Esophagus squamous epithelium (tissue), 5 donors: Measurements from ENCODE around the gene INO80E. TPM values are rescaled to one million over a fixed set of nuclear protein-coding genes. Genes with fewer than 3 reads are reported as not detected.

Experiments
- DNase-seq: peaks from one replicate; lab custom pipeline; 2025; lab: John Stamatoyannopoulos, UW
- H3K27ac ChIP-seq, 4 donors: fragments of 200-600 bp; sonication (generic); one replicate each; pipeline ENCODE4 v1.5.1; 2016 to 2019; ENCODE audit warnings: mild to moderate bottlenecking in 1 of 4
- H3K27me3 ChIP-seq, 4 donors: fragments of 200-600 bp; sonication (generic); 1 replicate in 3 of 4; 2 replicates in 1 of 4; pipeline versions ENCODE4 v1.5.1 to v1.6.0; 2017 to 2021; ENCODE audit warnings: antibody characterized with exemption in 1 of 4
- H3K36me3 ChIP-seq, 3 donors: fragments of 200-600 bp; sonication (generic); one replicate each; pipeline ENCODE4 v1.5.1; 2016 to 2019
- H3K4me1 ChIP-seq, 3 donors: fragments of 200-600 bp; sonication (generic); one replicate each; pipeline ENCODE4 v1.5.1; 2017 to 2019
- H3K4me3 ChIP-seq, 4 donors: fragments of 200-600 bp; sonication (generic); 1 replicate in 3 of 4; 2 replicates in 1 of 4; pipeline ENCODE4 v1.5.1; 2016 to 2019; ENCODE audit warnings: mild to moderate bottlenecking in 2 of 4, moderate library complexity in 1 of 4
- H3K9me3 ChIP-seq, 3 donors: fragments of 200-600 bp; sonication (generic); one replicate each; pipeline ENCODE4 v1.5.1; 2016 to 2019
- POLR2A ChIP-seq, 4 donors: fragments of 450-650 bp; IDR thresholded peaks; one replicate each; pipeline ENCODE4 v1.6.1; 2017; ENCODE audit warnings: antibody characterized with exemption in 4 of 4, mild to moderate bottlenecking in 4 of 4, moderate library complexity in 3 of 4
- WGBS, 2 donors: methylation state at CpG; one replicate each; pipeline ENCODE4 v1.1.5; 2018; 5-methylcytosine and 5-hydroxymethylcytosine counted together
- intact Hi-C: fragments of 100-400 bp; cut with DNase I; formaldehyde crosslinking; loops from one replicate; pipeline ENCODE4 v1.15.0; 2022
- total RNA-seq, 4 donors: library from RNA; depleted of rRNA; stranded (reverse); fragments of >200 nt; gene quantifications; one replicate each; pipeline ENCODE4 v1.1.0, GENCODE V29; 2016
- TF ChIP-seq, protein P1 (sequence below), 6 experiments: fragments of 450-650 bp in 4 of 6; fragments of 200-600 bp in 2 of 6; sonication (generic) in 2 of 6; IDR thresholded peaks; one replicate each; pipeline ENCODE4 v1.5.1; 2016 to 2019; ENCODE audit warnings: antibody characterized with exemption in 6 of 6, mild to moderate bottlenecking in 4 of 6, moderate library complexity in 4 of 6
- donor health status: DM: yes; HTN: yes; CAD: no.

INO80E gene
- total RNA-seq, 4 donors from 2014 or later, result 34.3 to 59.9 (median 48.0) TPM

DNA sequence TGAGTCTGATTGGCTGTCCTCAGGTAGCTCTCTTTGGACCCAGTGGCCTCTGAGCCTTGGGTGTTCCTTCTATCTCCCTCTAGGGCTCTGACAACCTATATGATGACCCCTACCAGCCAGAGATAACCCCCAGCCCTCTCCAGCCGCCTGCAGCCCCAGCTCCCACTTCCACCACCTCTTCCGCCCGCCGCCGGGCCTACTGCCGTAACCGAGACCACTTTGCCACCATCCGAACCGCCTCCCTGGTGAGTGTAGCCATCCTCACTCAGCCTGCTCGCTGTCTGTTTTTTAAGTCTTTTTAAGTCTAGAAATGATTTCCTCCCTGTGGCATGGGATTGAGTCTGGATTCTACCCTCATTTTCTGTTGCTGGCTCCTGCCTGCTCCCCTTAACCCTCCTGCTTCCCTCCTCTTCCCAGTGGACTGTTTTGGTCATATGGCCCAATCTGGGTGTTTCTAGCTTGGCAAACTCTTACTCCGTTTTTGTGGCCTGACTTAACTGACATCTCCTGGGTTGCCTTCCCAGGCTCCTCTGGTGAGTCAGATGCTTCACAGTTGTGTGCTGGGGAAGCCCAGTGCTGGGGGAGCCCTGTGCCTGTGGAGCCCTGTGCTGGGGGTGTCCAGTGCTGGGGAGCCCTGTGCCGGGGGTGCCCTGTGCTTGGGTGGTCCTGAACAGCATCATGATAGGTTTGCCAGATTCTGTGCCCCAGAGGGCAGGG, 12.5 kb upstream of the INO80E start:
- Histone ChIP-seq H3K36me3 (peaks cover 75 to 100% (median 93%) of the 10 kb centered on the region in 3 donors), H3K27me3 (no peaks in the 10 kb centered on the region), H3K4me3 (no peak overlapping the region), H3K27ac (no peak overlapping the region), H3K9me3 (no peaks in the 10 kb centered on the region), H3K4me1 (peaks cover 0 to 4% (median 0%) of the 10 kb centered on the region in 3 donors)
- TF ChIP-seq, protein P1, sequence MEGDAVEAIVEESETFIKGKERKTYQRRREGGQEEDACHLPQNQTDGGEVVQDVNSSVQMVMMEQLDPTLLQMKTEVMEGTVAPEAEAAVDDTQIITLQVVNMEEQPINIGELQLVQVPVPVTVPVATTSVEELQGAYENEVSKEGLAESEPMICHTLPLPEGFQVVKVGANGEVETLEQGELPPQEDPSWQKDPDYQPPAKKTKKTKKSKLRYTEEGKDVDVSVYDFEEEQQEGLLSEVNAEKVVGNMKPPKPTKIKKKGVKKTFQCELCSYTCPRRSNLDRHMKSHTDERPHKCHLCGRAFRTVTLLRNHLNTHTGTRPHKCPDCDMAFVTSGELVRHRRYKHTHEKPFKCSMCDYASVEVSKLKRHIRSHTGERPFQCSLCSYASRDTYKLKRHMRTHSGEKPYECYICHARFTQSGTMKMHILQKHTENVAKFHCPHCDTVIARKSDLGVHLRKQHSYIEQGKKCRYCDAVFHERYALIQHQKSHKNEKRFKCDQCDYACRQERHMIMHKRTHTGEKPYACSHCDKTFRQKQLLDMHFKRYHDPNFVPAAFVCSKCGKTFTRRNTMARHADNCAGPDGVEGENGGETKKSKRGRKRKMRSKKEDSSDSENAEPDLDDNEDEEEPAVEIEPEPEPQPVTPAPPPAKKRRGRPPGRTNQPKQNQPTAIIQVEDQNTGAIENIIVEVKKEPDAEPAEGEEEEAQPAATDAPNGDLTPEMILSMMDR (IDR thresholded peaks at IDR 0.05), result no peak
- TF ChIP-seq POLR2A (IDR thresholded peaks at IDR 0.05), result no peak
- intact Hi-C loops, result no loop called here
- 86 to 88% methylated on average over 11 of the region's 12 CpGs for WGBS, 2 donors
- DNase-seq, result no peak

DNA sequence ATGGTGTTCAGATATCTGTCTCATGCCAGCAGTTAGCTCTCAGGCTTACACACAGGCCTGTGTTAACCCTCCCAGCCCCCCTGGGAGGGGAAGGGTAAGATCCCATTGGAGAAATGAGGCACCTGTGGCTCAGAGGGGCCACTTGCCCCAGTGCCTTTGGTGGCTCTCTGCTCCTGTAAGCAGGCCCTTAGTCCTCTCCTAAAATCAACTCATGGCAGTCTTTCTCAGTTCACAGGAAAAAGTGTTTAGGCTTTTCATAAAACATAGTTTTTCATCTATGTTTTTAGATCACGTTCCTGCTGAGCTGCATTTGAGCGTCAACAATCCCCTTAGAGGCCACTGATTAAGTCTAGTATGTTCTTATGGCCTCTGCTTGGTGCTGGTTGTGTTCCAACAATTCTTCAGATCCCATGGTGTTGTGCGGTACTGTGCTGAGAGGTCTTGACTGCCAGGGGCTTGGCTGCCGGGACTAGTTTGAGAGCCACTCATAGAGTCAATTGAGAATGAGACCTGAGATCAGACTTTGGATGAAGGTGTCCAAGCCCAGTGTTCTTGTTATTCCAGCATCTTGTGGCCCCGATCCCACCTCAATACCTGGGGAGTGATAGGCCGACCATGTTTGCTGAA, 11.8 kb upstream of the INO80E start:
- Histone ChIP-seq H3K4me1 (no peaks in the 10 kb centered on the region), H3K36me3 (peaks cover 71 to 100% (median 91%) of the 10 kb centered on the region in 3 donors), H3K27me3 (no peaks in the 10 kb centered on the region), H3K27ac (no peak overlapping the region), H3K9me3 (no peaks in the 10 kb centered on the region), H3K4me3 (no peak overlapping the region)
- intact Hi-C loops, result no loop called here
- TF ChIP-seq, protein P1 (IDR thresholded peaks at IDR 0.05), result no peak
- no peak for TF ChIP-seq POLR2A (IDR thresholded peaks at IDR 0.05)
- no peak for DNase-seq
- WGBS, 2 donors, result 81 to 87% methylated on average over 5 to 6 of the region's 6 CpGs

DNA sequence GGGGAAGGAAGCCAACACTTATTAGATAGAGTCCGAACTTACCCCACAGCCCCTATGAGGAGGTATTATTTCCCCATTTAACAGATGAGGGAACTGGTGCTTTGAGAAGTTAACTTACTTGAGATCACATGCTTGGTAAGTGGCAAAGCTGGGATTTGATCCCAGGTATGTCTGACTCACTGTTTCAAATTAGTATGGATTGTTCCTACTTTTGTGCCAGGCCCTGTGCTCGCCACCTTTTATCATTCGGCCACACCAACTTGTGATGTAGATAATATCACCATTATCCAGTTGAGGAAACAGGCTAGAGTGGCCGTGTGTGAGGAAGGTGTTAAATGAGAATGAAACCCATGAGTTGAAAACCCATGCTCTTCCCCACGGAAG, 11.3 kb upstream of the INO80E start:
- TF ChIP-seq, protein P1 (IDR thresholded peaks at IDR 0.05), result no peak
- Histone ChIP-seq H3K4me1 (no peaks in the 10 kb centered on the region), H3K27me3 (no peaks in the 10 kb centered on the region), H3K9me3 (no peaks in the 10 kb centered on the region), H3K4me3 (no peak overlapping the region), H3K36me3 (peaks cover 66 to 100% (median 89%) of the 10 kb centered on the region in 3 donors), H3K27ac (no peak overlapping the region)
- intact Hi-C loops, result no loop called here
- 85 to 94% methylated on average over 5 of the region's 5 CpGs for WGBS, 2 donors
- DNase-seq, result no peak

DNA sequence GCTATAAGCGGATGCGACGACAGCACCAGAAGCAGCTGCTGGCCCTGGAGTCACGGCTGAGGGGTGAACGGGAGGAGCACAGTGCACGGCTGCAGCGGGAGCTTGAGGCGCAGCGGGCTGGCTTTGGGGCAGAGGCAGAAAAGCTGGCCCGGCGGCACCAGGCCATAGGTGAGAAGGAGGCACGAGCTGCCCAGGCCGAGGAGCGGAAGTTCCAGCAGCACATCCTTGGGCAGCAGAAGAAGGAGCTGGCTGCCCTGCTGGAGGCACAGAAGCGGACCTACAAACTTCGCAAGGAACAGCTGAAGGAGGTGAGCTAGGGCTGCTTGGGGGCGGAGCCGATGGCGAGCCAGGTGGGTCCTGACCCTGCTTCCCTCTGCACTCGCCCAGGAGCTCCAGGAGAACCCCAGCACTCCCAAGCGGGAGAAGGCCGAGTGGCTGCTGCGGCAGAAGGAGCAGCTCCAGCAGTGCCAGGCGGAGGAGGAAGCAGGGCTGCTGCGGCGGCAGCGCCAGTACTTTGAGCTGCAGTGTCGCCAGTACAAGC, 10.7 kb upstream of the INO80E start:
- no peaks in the 10 kb centered on the region for H3K9me3 ChIP-seq
- H3K27me3 ChIP-seq, result no peaks in the 10 kb centered on the region
- TF ChIP-seq, protein P1 (IDR thresholded peaks at IDR 0.05), result no peak
- TF ChIP-seq POLR2A (IDR thresholded peaks at IDR 0.05), result no peak
- H3K27ac ChIP-seq, result no peak overlapping the region
- H3K36me3 ChIP-seq, result peaks cover 63 to 100% (median 85%) of the 10 kb centered on the region in 3 donors
- DNase-seq, result no peak
- 94 to 98% methylated on average over 14 to 21 of the region's 28 CpGs for WGBS, 2 donors
- intact Hi-C loops, result no loop called here
- H3K4me1 ChIP-seq, result no peaks in the 10 kb centered on the region
- H3K4me3 ChIP-seq, result no peak overlapping the region

DNA sequence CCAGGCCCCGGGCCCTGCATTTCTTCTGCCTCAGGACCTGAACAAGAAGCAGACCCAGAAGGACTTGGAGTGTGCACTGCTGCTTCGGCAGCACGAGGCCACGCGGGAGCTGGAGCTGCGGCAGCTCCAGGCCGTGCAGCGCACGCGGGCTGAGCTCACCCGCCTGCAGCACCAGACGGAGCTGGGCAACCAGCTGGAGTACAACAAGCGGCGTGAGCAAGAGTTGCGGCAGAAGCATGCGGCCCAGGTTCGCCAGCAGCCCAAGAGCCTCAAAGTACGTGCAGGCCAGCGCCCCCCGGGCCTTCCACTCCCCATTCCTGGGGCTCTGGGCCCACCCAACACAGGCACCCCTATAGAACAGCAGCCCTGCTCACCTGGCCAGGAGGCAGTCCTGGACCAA, 9.8 kb upstream of the INO80E start:
- intact Hi-C loops, result no loop called here
- DNase-seq, result no peak
- WGBS, 2 donors, result 99 to 100% methylated on average over 2 to 11 of the region's 20 CpGs
- H3K36me3 ChIP-seq, result peaks cover 63 to 100% (median 86%) of the 10 kb centered on the region in 3 donors
- no peak overlapping the region for H3K4me3 ChIP-seq
- H3K27ac ChIP-seq, result no peak overlapping the region
- no peaks in the 10 kb centered on the region for H3K27me3 ChIP-seq
- H3K4me1 ChIP-seq, result no peaks in the 10 kb centered on the region
- H3K9me3 ChIP-seq, result no peaks in the 10 kb centered on the region
- no peak for TF ChIP-seq POLR2A (IDR thresholded peaks at IDR 0.05)
- TF ChIP-seq, protein P1 (IDR thresholded peaks at IDR 0.05), result no peak
